Kidney epithelial cell (primary cell): ENCODE measurements around the gene TEX14. TPM values are rescaled to one million over a fixed set of nuclear protein-coding genes. Genes with fewer than 3 reads are reported as not detected.

Experiments
- DNase-seq: peaks from one replicate; pipeline ENCODE4 v3.0.0-alpha.2; 2010; ENCODE audit warnings: low read depth
- H3K27me3 ChIP-seq: 2 replicates; pipeline ENCODE4 v1.6.0; 2011; ENCODE audit warnings: low read length; ENCODE audit not compliant: control insufficient read depth, insufficient read depth
- H3K36me3 ChIP-seq: 2 replicates; pipeline ENCODE4 v1.5.1; 2011; ENCODE audit warnings: low read length; ENCODE audit not compliant: control insufficient read depth, insufficient read depth
- H3K4me3 ChIP-seq: 2 replicates; pipeline ENCODE4 v1.5.1; 2011; ENCODE audit warnings: low read depth, mild to moderate bottlenecking, control low read depth, low read length
- CTCF ChIP-seq: IDR thresholded peaks from 2 replicates; pipeline ENCODE4 v1.5.1; 2011; ENCODE audit warnings: mild to moderate bottlenecking, moderate library complexity, low read length, control low read depth, inconsistent platforms; ENCODE audit not compliant: insufficient read depth, poor library complexity, severe bottlenecking
- total RNA-seq: library from RNA; depleted of rRNA; stranded (reverse); fragments of >200 nt; gene quantifications from 2 replicates; pipeline ENCODE4 v1.2.3, GENCODE V29; 2015

The TEX14 gene
- total RNA-seq, 1 donor from 2014 or later = 0.04 TPM

GRCh38 chr17:58536542-58536941 lies 155.3 kb downstream of the TEX14 start:
- TF ChIP-seq CTCF = no peak
- DNase-seq = no peak
- Histone ChIP-seq H3K4me3 (no peak overlapping the region), H3K36me3 (no peaks in the 10 kb centered on the region), H3K27me3 (peaks cover 10% of the 10 kb centered on the region)

- Histone ChIP-seq H3K36me3 (no peaks in the 10 kb centered on the region), H3K4me3 (no peak overlapping the region), H3K27me3 (peaks cover 19% of the 10 kb centered on the region)
- TF ChIP-seq CTCF = no peak
- no peak for DNase-seq
These were observed 156.4 kb downstream of the TEX14 start for GRCh38 chr17:58535431-58535830.

GRCh38 chr17:58534901-58535421 lies 156.9 kb downstream of the TEX14 start:
- no peak for TF ChIP-seq CTCF
- peaks cover 19% of the 10 kb centered on the region for H3K27me3 ChIP-seq
- H3K36me3 ChIP-seq = no peaks in the 10 kb centered on the region
- H3K4me3 ChIP-seq = no peak overlapping the region
- no peak for DNase-seq

DNA sequence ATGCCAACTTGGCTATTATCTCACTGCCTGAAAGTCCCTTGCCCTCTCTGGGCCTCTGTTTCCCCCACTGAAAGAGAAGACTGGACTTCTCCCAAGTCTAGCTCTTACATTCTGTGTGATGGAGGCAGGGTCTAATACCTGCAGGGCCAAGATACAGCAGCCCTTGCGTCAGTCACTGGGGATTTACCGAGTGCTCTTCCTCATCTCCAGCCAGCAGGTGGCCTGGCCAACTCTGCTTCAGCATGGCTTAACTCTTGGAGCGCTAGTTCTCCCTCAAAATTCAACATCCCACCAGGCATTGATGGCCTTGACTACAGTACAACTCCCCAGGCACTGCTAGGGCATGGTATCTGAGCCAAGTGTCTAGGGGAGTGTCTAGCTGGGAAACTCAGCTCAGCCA lies 157.5 kb downstream of the TEX14 start:
- Histone ChIP-seq H3K27me3 (peaks cover 19% of the 10 kb centered on the region), H3K36me3 (no peaks in the 10 kb centered on the region), H3K4me3 (no peak overlapping the region)
- no peak for TF ChIP-seq CTCF
- no peak for DNase-seq

- Histone ChIP-seq H3K36me3 (no peaks in the 10 kb centered on the region), H3K27me3 (peaks cover 17% of the 10 kb centered on the region), H3K4me3 (no peak overlapping the region)
- DNase-seq = no peak
- no peak for TF ChIP-seq CTCF
These were observed 158.1 kb downstream of the TEX14 start for GRCh38 chr17:58533616-58534188.

DNA sequence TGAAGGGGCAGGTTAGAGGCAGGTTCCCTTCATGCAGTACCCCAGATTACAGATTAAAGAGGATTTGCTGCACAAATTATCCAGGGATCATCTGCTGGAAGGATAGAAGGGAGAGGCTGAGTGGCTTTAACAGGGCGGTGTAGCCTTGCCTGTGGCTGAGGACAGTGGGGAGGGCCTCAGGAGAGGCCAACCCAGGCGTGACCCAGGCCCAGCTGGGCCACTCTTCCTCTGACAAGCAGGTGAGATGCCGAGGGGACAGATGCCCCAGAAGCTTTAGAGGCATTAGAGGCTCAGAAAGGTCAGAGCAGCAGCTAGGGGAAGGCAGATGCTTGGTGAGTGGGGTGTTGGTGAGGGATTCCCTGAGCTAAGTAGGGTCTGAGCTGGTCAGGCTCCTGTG lies 159.3 kb downstream of the TEX14 start:
- H3K4me3 ChIP-seq = no peak overlapping the region

More for the DNA sequence above, 159.3 kb downstream of the TEX14 start:
- no peak for DNase-seq
- TF ChIP-seq CTCF = no peak
- peaks cover 17% of the 10 kb centered on the region for H3K27me3 ChIP-seq
- H3K36me3 ChIP-seq = no peaks in the 10 kb centered on the region
